PFSK-1 (cell line): Measurements from ENCODE around the gene RARB.

ENCODE experiments used
- FOXP2 ChIP-seq: optimal IDR thresholded peaks from 2 replicates; pipeline ENCODE3; 2011; ENCODE audit warnings: borderline replicate concordance, control low read depth, inconsistent platforms; ENCODE audit not compliant: insufficient read depth; ENCODE audit errors: extremely low read length, extremely low read depth
- POLR2AphosphoS5 ChIP-seq: IDR thresholded peaks from 2 replicates; pipeline ENCODE4 v1.6.1; 2012; ENCODE audit warnings: low read depth, mild to moderate bottlenecking, control low read depth, low read length, moderate library complexity
- REST ChIP-seq, 2 experiments: IDR thresholded peaks; 2 replicates each; pipeline versions ENCODE4 v1.6.1 to v1.8.0; 2011 to 2012; ENCODE audit warnings: low read depth in 2 of 2, low read length in 2 of 2, control low read depth in 1 of 2, inconsistent platforms in 1 of 2, mild to moderate bottlenecking in 1 of 2, moderate library complexity in 1 of 2; ENCODE audit not compliant: insufficient read depth in 1 of 2
- SIN3A ChIP-seq: IDR thresholded peaks from 2 replicates; pipeline ENCODE4 v1.6.1; 2012; ENCODE audit warnings: mild to moderate bottlenecking, low read length, moderate library complexity, borderline replicate concordance; ENCODE audit not compliant: insufficient read depth
- TAF1 ChIP-seq: IDR thresholded peaks from 2 replicates; pipeline ENCODE4 v1.6.1; 2012; ENCODE audit warnings: low read length, control low read depth, borderline replicate concordance; ENCODE audit not compliant: insufficient read depth

RARB gene

DNA sequence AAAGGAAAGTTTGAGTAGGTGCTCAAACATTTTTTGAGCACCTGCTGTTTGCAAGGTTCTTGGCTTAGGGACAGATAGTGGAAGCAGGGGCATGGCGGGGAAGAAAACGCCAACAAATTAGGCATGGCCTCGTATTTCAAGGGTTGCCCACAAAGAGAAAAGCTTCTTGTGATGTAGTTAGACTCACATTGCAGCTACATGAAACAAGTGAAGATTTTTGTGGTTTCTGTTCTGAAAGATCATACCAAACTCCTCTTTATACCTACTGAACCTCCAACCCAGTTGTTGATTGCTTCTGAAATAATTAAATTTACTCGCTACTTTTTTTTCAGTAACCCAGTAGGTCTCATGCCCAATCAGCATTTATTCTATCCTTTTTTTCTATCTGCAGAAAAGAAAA is 23.5 kb upstream of the RARB start:
- TF ChIP-seq SIN3A (no peak), REST (IDR thresholded peaks at IDR 0.05; ENCODE audit: insufficient read depth in 1 of 2, low read depth in 2 of 2, low read length in 2 of 2) (no peak), FOXP2 (no peak), POLR2AphosphoS5 (no peak), TAF1 (no peak)

- TF ChIP-seq TAF1 (no peak), REST (IDR thresholded peaks at IDR 0.05; ENCODE audit: insufficient read depth in 1 of 2, low read depth in 2 of 2, low read length in 2 of 2) (no peak), POLR2AphosphoS5 (no peak), FOXP2 (no peak), SIN3A (no peak)
Observed at GRCh38 chr3:25405335-25405734, 22.7 kb upstream of the RARB start.

- TF ChIP-seq TAF1 (no peak), REST (IDR thresholded peaks at IDR 0.05; ENCODE audit: insufficient read depth in 1 of 2, low read depth in 2 of 2, low read length in 2 of 2) (no peak), SIN3A (no peak), POLR2AphosphoS5 (no peak), FOXP2 (no peak)
Observed at GRCh38 chr3:25410703-25411102, 17.4 kb upstream of the RARB start.

- TF ChIP-seq SIN3A, result no peak
- no peak for TF ChIP-seq TAF1
- TF ChIP-seq REST (IDR thresholded peaks at IDR 0.05; ENCODE audit: insufficient read depth in 1 of 2, low read depth in 2 of 2, low read length in 2 of 2), result no peak
- TF ChIP-seq FOXP2, result no peak
- no peak for TF ChIP-seq POLR2AphosphoS5
Observed at GRCh38 chr3:25412269-25412668, 15.8 kb upstream of the RARB start.

DNA sequence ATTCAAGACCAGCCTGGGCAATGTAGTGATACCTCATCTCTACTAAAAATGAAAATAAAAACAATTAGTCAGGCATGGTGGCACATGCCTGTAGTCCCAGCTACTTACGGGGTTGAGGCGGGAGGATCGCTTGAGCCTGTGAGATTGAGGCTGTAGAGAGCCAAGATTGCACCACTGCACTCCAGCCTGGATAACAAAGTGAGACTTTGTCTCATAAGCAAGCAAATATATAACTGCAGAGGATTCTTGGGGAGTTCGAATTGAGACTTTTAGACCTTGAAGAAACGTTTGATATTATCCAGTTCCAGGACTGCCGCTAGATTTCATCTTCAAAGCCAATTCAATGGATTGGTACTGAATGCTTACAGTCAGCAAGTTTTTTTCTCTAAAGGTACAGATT is 11.9 kb upstream of the RARB start:
- no peak for TF ChIP-seq REST (IDR thresholded peaks at IDR 0.05; ENCODE audit: insufficient read depth in 1 of 2, low read depth in 2 of 2, low read length in 2 of 2)
- TF ChIP-seq SIN3A, result no peak
- TF ChIP-seq POLR2AphosphoS5, result no peak
- TF ChIP-seq TAF1, result no peak
- TF ChIP-seq FOXP2, result no peak
